ENCODE measurements around the gene IL1RAPL2. TPM values are rescaled to one million over a fixed set of nuclear protein-coding genes. Genes with fewer than 3 reads are reported as not detected.

Gene IL1RAPL2
- polyA plus RNA-seq, 3 donors: not detected

GRCh38 chrX:105323928-105324327 is 757.9 kb downstream of the IL1RAPL2 start:
- no CpG with 5 or more reads among the region's 1 CpG for WGBS (ENCODE audit: insufficient coverage)
- no peaks in the 10 kb centered on the region for H4K20me1 ChIP-seq (ENCODE audit: insufficient read depth, low read length)
- intact Hi-C loops (cut with micrococcal nuclease): no loop called here

GRCh38 chrX:105328773-105329172 is 762.8 kb downstream of the IL1RAPL2 start:
- Mint-ChIP-seq H3K4me1 (no peaks in the 10 kb centered on the region), H3K4me3 (no peak overlapping the region), H3K27ac (no peak overlapping the region), H3K36me3 (no peaks in the 10 kb centered on the region), H3K9me3 (peaks cover 0 to 9% (median 0%) of the 10 kb centered on the region in 7 donors), H3K27me3 (ENCODE audit: low read depth in 3 of 3) (no peaks in the 10 kb centered on the region)
- H4K20me1 ChIP-seq (ENCODE audit: insufficient read depth, low read length): no peaks in the 10 kb centered on the region
- H3K4me2 ChIP-seq (replicated peaks; ENCODE audit: extremely low read depth, low read length, poor library complexity, severe bottlenecking): no peak overlapping the region
- intact Hi-C loops (cut with micrococcal nuclease): no loop called here
- H3K4me3 ChIP-seq (replicated peaks in 1 of 3; ENCODE audit: low read depth in 2 of 3, low read length in 3 of 3): no peak overlapping the region
- H2AFZ ChIP-seq (ENCODE audit: insufficient read depth, low read depth, low read length, poor library complexity, severe bottlenecking): no peak overlapping the region
- H3K9me3 ChIP-seq (replicated peaks in 1 of 2; ENCODE audit: control insufficient read depth in 1 of 2, insufficient read depth in 1 of 2, low read length in 2 of 2): no peaks in the 10 kb centered on the region
- no peak for DNase-seq
- H3K36me3 ChIP-seq (replicated peaks in 1 of 2; ENCODE audit: control insufficient read depth in 1 of 2, insufficient read depth in 2 of 2, low read length in 2 of 2): no peaks in the 10 kb centered on the region
- no peak overlapping the region for H3K27ac ChIP-seq (ENCODE audit: low read depth in 1 of 2, low read length in 2 of 2)
- H3K27me3 ChIP-seq (ENCODE audit: control insufficient read depth in 2 of 2, insufficient read depth in 2 of 2, low read length in 2 of 2): no peaks in the 10 kb centered on the region
- H3K4me1 ChIP-seq (ENCODE audit: control insufficient read depth in 1 of 2, insufficient read depth in 2 of 2, low read length in 2 of 2): no peaks in the 10 kb centered on the region
- no peak overlapping the region for H3K9ac ChIP-seq (ENCODE audit: insufficient read depth, low read length, poor library complexity, severe bottlenecking)
- TF ChIP-seq CTCF (IDR thresholded peaks at IDR 0.05): no peak
- H3K79me2 ChIP-seq (ENCODE audit: insufficient read depth, low read length): no peaks in the 10 kb centered on the region

More at GRCh38 chrX:105323928-105324327, 757.9 kb downstream of the IL1RAPL2 start:
- no peak for TF ChIP-seq CTCF (IDR thresholded peaks at IDR 0.05)
- Histone ChIP-seq H3K79me2 (ENCODE audit: insufficient read depth, low read length) (no peaks in the 10 kb centered on the region), H3K9ac (ENCODE audit: insufficient read depth, low read length, poor library complexity, severe bottlenecking) (no peak overlapping the region), H3K27ac (ENCODE audit: low read depth in 1 of 2, low read length in 2 of 2) (no peak overlapping the region), H3K4me2 (replicated peaks; ENCODE audit: extremely low read depth, low read length, poor library complexity, severe bottlenecking) (no peak overlapping the region), H3K4me3 (replicated peaks in 1 of 3; ENCODE audit: low read depth in 2 of 3, low read length in 3 of 3) (no peak overlapping the region), H2AFZ (ENCODE audit: insufficient read depth, low read depth, low read length, poor library complexity, severe bottlenecking) (no peak overlapping the region), H3K27me3 (ENCODE audit: control insufficient read depth in 2 of 2, insufficient read depth in 2 of 2, low read length in 2 of 2) (no peaks in the 10 kb centered on the region), H3K36me3 (replicated peaks in 1 of 2; ENCODE audit: control insufficient read depth in 1 of 2, insufficient read depth in 2 of 2, low read length in 2 of 2) (no peaks in the 10 kb centered on the region), H3K9me3 (replicated peaks in 1 of 2; ENCODE audit: control insufficient read depth in 1 of 2, insufficient read depth in 1 of 2, low read length in 2 of 2) (no peaks in the 10 kb centered on the region), H3K4me1 (ENCODE audit: control insufficient read depth in 1 of 2, insufficient read depth in 2 of 2, low read length in 2 of 2) (no peaks in the 10 kb centered on the region)
- peaks cover 0 to 5% (median 0%) of the 10 kb centered on the region in 7 donors for H3K9me3 Mint-ChIP-seq
- no peaks in the 10 kb centered on the region for H3K27me3 Mint-ChIP-seq (ENCODE audit: low read depth in 3 of 3)
- H3K36me3 Mint-ChIP-seq: no peaks in the 10 kb centered on the region
- H3K27ac Mint-ChIP-seq: no peak overlapping the region
- no peak overlapping the region for H3K4me3 Mint-ChIP-seq
- H3K4me1 Mint-ChIP-seq: no peaks in the 10 kb centered on the region
- DNase-seq: no peak
